ENCODE data around the gene MEI1.

DNA sequence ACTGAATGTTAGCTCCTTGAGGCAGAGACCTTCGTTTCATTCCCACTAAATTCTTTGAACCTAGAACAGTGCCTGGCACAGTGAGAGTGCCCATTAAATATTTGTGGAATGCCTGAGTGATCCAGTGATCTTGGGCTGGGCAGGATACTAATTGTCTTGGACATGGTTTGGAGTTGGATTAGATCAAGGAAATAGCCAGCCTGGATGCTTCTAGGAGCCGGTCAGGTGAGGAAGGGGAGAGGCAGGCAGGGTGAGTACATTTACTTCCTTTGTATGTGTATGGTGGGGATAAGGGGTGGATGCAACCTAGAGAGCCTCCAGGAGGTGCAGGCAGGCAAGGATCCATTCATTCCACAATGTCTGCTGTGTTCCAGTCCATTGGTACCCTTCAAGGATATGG lies 137.2 kb downstream of the MEI1 start:
- TF ChIP-seq JUND (IDR thresholded peaks at IDR 0.05): no peak
- TF ChIP-seq, protein P1, sequence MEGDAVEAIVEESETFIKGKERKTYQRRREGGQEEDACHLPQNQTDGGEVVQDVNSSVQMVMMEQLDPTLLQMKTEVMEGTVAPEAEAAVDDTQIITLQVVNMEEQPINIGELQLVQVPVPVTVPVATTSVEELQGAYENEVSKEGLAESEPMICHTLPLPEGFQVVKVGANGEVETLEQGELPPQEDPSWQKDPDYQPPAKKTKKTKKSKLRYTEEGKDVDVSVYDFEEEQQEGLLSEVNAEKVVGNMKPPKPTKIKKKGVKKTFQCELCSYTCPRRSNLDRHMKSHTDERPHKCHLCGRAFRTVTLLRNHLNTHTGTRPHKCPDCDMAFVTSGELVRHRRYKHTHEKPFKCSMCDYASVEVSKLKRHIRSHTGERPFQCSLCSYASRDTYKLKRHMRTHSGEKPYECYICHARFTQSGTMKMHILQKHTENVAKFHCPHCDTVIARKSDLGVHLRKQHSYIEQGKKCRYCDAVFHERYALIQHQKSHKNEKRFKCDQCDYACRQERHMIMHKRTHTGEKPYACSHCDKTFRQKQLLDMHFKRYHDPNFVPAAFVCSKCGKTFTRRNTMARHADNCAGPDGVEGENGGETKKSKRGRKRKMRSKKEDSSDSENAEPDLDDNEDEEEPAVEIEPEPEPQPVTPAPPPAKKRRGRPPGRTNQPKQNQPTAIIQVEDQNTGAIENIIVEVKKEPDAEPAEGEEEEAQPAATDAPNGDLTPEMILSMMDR (IDR thresholded peaks at IDR 0.05; ENCODE audit: low read depth, low read length, missing input control): no peak
- no peak for TF ChIP-seq RAD21 (IDR thresholded peaks at IDR 0.05)
- TF ChIP-seq, protein P2, sequence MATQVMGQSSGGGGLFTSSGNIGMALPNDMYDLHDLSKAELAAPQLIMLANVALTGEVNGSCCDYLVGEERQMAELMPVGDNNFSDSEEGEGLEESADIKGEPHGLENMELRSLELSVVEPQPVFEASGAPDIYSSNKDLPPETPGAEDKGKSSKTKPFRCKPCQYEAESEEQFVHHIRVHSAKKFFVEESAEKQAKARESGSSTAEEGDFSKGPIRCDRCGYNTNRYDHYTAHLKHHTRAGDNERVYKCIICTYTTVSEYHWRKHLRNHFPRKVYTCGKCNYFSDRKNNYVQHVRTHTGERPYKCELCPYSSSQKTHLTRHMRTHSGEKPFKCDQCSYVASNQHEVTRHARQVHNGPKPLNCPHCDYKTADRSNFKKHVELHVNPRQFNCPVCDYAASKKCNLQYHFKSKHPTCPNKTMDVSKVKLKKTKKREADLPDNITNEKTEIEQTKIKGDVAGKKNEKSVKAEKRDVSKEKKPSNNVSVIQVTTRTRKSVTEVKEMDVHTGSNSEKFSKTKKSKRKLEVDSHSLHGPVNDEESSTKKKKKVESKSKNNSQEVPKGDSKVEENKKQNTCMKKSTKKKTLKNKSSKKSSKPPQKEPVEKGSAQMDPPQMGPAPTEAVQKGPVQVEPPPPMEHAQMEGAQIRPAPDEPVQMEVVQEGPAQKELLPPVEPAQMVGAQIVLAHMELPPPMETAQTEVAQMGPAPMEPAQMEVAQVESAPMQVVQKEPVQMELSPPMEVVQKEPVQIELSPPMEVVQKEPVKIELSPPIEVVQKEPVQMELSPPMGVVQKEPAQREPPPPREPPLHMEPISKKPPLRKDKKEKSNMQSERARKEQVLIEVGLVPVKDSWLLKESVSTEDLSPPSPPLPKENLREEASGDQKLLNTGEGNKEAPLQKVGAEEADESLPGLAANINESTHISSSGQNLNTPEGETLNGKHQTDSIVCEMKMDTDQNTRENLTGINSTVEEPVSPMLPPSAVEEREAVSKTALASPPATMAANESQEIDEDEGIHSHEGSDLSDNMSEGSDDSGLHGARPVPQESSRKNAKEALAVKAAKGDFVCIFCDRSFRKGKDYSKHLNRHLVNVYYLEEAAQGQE (IDR thresholded peaks at IDR 0.05): no peak
- no peak for TF ChIP-seq GABPA (IDR thresholded peaks at IDR 0.05 in 1 of 2, conservative IDR thresholded peaks at IDR 0.05 in 1 of 2)
- no peak for TF ChIP-seq YY1 (IDR thresholded peaks at IDR 0.05)
- no peak for TF ChIP-seq SP1 (IDR thresholded peaks at IDR 0.05)
- TF ChIP-seq HNF4G (IDR thresholded peaks at IDR 0.05): no peak
- TF ChIP-seq TAF1 (conservative IDR thresholded peaks at IDR 0.05): no peak

Data from liver (tissue), 3 donors.